HG03064 (cell line): ENCODE data around the gene SLC25A10.
"Not testable (repeated sequence)": the region's sequence is repeated elsewhere in the genome, so short reads cannot be mapped to it uniquely, and the experiment has no call there.

ENCODE experiments used
- ATAC-seq: cut with Tn5 transposase; IDR thresholded peaks from one replicate; pipeline ENCODE4 v1.9.1; 2021; ENCODE audit warnings: low read depth; ENCODE audit not compliant: unreplicated experiment

The SLC25A10 gene

GRCh38 chr17:81711814-81712467 lies at the start of gene SLC25A10:
TSS of gene SLC25A10 (plus strand) at chr17:81712284. CDS start at chr17:81712427, 143 bp downstream.
- ATAC-seq, result peak; percentile 49

- no peak for ATAC-seq
Observed at GRCh38 chr17:81664051-81664470, 48.0 kb upstream of the SLC25A10 start.

GRCh38 chr17:81665205-81666091 lies 46.6 kb upstream of the SLC25A10 start:
- peak; percentile 17 for ATAC-seq

GRCh38 chr17:81666092-81666341 lies 46.1 kb upstream of the SLC25A10 start:
- no peak for ATAC-seq

- peak; percentile 85 for ATAC-seq
Observed at GRCh38 chr17:81666342-81667191, 45.5 kb upstream of the SLC25A10 start, which contains the start of the genes CCDC137 and OXLD1. TSS of gene CCDC137 (plus strand) at chr17:81666737. CDS start at chr17:81666767, 30 bp downstream. TSS of gene OXLD1 (minus strand) at chr17:81666605. CDS start at chr17:81666577, 28 bp downstream.

GRCh38 chr17:81667754-81668153 lies 44.3 kb upstream of the SLC25A10 start:
- ATAC-seq, result no peak

- no peak for ATAC-seq
Observed at GRCh38 chr17:81672504-81672903, 39.6 kb upstream of the SLC25A10 start.

GRCh38 chr17:81672954-81673353 lies 39.1 kb upstream of the SLC25A10 start:
- no peak for ATAC-seq

GRCh38 chr17:81673561-81674258 lies 38.4 kb upstream of the SLC25A10 start:
- no peak for ATAC-seq

GRCh38 chr17:81675515-81676221 lies 36.4 kb upstream of the SLC25A10 start:
- not testable (repeated sequence) for ATAC-seq

- ATAC-seq, result no peak
Observed at GRCh38 chr17:81676906-81677305, 35.2 kb upstream of the SLC25A10 start.

- ATAC-seq, result no peak
Observed at GRCh38 chr17:81680150-81680549, 31.9 kb upstream of the SLC25A10 start.

GRCh38 chr17:81681672-81682071 lies 30.4 kb upstream of the SLC25A10 start:
- no peak for ATAC-seq

GRCh38 chr17:81682565-81683207 lies 29.4 kb upstream of the SLC25A10 start:
- no peak for ATAC-seq

GRCh38 chr17:81683208-81683583 lies 28.9 kb upstream of the SLC25A10 start:
- ATAC-seq, result peak; percentile 7

GRCh38 chr17:81683584-81684441 lies 28.3 kb upstream of the SLC25A10 start, which contains the start of the genes ARL16 and HGS:
TSS of gene ARL16 (minus strand) at chr17:81683797. CDS start at chr17:81683753, 44 bp downstream.
TSS of gene HGS (plus strand) at chr17:81684011. CDS start at chr17:81684067, 56 bp downstream.
- ATAC-seq, result peak; percentile 72

- ATAC-seq, result no peak
Observed at GRCh38 chr17:81684442-81684911, 27.6 kb upstream of the SLC25A10 start.

- no peak for ATAC-seq
Observed at GRCh38 chr17:81685108-81685507, 27.0 kb upstream of the SLC25A10 start.
